Activated CD4-positive, alpha-beta T cell treated with anti-CD3 and anti-CD28 coated beads for 4 hours (primary cell): ENCODE measurements around the gene DCTN5.
A peak's percentile ranks its signal among the peaks of the same experiment; 100 is the strongest.

ENCODE experiments used
- DNase-seq, 2 donors: peaks; one replicate each; pipeline ENCODE4 v3.0.0-alpha.2; 2020

The DCTN5 gene

DNA sequence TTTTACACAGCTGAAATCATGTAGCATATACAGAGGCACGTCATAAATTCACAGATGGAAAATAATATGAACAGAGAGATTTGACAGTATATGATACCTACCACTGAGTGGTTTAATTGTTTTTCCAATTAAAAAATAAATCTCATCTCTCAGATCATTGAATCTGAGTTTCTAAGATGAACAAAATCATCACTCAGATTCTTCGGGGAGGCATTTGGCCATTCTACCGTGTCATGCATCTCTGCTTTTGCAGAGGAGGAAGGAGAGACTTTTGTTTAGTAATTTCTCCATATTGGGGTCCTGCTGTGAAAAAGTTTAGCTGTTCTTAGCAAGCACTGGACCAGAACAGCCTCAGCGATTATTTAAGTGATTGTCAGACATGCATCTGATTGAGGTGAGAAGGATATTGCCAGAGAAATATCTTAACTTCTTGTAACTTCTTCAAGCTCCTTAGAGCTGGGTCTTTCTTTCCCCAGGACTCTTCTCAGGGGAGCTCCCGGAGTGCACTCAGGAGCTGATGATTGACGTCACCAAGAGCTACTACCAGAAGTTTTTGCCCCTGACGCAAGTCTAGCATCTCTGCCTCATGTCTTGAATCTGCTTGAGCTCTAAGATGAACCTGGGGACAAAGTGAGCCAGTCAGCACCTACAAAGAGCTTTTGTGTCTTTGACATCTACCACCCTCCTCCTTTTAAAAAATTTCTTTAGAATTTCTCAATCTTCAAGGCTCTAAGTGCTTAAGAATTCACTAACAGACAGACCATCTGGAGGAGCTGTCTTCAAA, 25.5 kb downstream of the DCTN5 start:
- no peak for DNase-seq

DNA sequence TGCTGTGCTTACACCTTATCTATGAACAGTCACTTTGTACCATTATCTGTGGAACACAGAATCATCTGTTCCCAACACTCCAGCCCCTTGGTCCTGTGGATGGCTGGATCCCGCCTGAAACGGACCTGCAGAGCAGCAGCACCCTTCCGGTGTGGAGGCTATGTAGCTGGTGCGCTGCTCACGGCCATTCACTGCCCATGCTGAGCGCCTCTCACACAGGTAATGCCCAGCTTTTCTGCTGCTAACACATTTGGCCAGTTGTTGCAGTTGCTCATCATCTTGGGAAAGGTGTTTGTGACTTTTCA, 26.0 kb downstream of the DCTN5 start:
- DNase-seq, result no peak

DNA sequence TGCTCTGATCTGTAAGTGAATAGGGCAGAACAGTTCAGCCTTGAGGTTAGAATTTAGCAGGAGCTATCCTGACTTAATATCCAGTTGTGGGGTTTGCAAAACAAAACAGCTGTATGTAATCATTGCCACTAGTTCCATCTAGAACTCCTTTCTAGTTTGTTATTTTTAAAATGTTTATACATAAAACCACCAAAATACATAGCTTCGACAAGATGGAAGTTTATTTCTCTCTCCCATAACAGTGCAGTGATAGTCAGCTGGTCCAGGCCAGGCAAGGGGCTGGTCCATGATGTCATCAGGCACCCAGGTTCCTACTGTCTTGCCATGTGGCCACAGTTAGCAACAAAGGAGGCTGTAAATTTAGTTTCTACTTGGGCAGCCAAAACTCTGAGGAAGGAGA, 27.0 kb downstream of the DCTN5 start:
- DNase-seq, result no peak

DNA sequence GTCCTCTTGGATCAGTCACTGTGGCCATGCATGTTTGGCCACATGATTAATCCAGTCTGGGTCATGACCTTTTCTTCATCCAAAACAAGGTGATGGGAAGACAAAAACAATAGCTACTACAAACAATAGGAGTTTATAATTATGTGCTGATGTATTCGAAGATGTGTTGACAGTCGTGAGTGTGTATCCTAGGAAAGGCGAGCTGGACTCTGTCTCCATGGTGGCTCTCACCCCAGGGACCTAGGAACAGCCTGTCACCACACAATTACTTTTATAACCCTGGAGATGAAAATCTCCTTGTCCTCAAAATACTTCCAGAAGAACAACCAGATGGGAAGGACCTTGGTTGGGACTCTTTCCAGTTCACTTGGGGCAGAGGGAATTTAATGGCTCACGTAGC, 27.6 kb downstream of the DCTN5 start:
- no peak for DNase-seq

DNA sequence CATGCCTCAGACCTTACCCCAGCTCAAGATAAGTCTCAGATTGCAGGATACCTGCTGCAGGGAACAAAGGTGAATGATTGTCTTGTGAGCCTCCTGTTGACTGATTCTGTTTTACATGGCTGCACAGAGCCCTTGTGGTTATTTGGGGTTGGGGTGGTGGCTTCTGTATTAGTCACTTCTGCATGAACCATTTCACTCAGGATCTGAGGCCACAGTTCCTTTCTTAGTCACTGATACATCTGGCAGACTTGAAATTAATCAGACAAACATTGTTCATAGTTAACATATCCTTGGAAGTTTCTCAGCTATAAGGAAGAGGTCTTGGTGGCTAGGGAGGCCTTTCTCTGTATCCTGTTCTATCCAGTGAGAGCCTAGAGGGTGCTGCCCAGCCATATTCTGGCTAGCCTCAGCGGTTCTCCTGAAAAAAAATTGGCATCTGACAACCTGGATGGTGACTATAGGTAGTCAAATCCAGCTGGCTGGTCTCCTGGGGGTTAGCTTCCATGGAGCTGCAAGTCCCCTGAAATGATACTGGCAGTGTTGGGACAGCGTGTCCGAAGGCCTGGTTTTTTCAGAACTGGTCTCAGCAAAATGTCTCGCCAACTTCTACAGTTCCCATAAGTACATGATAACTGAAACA, 29.0 kb downstream of the DCTN5 start:
- peak in 1 of 2 donors; percentile 5 for DNase-seq

DNA sequence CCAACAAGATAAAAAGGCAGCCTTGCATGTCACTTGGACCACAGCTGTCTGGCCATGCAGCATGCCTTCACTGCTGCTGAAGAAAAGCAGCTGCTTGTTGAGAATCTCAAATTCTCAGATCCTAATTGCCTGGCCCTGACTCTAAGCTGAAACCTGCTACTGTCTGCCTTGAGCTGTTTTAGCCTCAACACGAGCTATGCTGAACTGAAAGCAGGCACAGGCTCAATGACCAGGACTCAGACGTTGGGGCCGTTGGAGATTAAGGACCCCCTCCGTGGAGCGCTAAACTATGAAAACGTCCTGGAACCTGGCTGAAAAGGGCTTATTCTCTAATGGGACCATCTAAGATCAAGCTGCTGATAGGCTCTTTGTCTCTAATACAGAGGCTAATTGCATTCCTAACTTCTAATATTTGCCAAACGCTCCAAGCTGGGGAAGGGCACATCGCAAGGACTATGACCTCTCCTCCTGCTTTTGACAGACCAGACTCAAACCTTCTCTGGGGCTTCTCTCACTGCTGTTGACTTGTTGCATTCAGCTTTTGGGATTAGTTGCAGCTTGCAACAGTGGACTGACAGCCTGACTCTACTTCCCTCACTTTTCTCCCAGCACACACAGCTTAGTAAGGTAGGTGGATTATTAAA, 32.8 kb downstream of the DCTN5 start:
- no peak for DNase-seq

- no peak for DNase-seq
These were observed 35.7 kb downstream of the DCTN5 start for GRCh38 chr16:23676924-23677480.

DNA sequence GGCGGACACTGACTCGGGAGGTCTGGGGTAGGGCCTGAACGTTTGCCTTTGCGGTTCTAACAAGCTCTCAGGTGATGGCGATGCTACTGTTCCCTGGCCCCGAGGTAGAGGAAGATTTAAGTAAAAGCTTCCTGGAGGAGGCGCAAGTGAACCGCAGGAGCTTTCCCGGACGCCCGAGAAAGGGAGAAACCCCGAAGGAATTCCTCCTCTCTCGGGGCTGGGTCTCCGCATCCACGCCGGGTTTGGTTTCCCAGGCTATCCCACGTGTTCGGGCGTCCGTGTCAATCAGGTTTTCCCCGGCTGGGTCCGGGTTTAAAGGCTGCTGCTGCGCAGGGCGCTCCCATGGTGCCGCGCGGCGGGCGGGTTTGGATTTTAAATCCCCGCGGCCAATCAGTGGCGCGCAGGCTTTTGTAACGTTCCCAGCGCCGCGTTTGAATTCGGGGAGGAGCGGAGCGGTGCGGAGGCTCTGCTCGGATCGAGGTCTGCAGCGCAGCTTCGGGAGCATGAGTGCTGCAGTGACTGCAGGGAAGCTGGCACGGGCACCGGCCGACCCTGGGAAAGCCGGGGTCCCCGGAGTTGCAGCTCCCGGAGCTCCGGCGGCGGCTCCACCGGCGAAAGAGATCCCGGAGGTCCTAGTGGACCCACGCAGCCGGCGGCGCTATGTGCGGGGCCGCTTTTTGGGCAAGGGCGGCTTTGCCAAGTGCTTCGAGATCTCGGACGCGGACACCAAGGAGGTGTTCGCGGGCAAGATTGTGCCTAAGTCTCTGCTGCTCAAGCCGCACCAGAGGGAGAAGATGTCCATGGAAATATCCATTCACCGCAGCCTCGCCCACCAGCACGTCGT, 37.4 kb downstream of the DCTN5 start, which contains the start of gene PLK1:
TSS of gene PLK1 (plus strand) at position 460 of the 844 bp plus-strand sequence. CDS start at position 504, 44 bp downstream.
- DNase-seq, result peak; percentile 57 to 63

GRCh38 chr16:23679274-23679985, 38.2 kb downstream of the DCTN5 start:
- DNase-seq, result no peak

GRCh38 chr16:23679986-23680336, 38.7 kb downstream of the DCTN5 start:
- no peak for DNase-seq

GRCh38 chr16:23682181-23682580, 40.9 kb downstream of the DCTN5 start:
- DNase-seq, result no peak

- DNase-seq, result no peak
These were observed 42.2 kb downstream of the DCTN5 start for GRCh38 chr16:23683487-23683886.

GRCh38 chr16:23687034-23687808, 46.0 kb downstream of the DCTN5 start:
- DNase-seq, result no peak

GRCh38 chr16:23689442-23690187, 48.3 kb downstream of the DCTN5 start:
- no peak for DNase-seq

DNA sequence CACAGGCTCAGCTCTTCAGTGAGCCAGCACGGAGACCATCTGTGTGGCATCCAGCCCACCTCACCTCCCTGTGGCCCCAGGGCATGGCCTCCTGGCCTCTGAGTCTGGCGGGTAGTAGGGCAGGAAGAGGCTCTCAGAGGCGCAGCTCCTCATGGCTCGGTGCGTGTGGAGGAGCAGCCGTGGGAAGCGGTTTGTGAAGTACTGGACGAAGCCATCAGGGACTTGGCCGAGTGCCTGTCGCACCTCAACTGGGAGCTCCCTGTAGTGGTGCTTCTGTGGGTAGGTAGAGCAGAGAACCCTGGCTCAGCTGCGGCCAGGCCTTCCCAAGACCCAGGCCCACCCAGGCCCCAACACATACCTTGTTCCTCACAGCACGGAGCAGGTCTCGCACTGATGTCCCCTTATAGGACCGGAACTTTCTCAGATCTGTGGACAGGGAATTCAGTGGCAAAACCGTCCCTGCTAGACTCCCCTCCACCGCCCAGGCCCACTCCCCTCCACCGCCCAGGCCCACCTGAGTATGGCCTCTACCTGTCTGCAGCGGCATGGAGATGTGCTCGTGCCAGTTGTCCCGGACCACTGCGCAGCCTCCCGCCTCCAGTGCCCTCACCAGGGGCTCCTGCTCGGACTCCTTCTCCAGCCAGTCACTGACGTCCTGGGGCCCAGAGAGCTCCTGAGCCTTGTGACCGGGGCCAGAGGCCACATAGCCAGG, 49.7 kb downstream of the DCTN5 start:
- no peak for DNase-seq

DNA sequence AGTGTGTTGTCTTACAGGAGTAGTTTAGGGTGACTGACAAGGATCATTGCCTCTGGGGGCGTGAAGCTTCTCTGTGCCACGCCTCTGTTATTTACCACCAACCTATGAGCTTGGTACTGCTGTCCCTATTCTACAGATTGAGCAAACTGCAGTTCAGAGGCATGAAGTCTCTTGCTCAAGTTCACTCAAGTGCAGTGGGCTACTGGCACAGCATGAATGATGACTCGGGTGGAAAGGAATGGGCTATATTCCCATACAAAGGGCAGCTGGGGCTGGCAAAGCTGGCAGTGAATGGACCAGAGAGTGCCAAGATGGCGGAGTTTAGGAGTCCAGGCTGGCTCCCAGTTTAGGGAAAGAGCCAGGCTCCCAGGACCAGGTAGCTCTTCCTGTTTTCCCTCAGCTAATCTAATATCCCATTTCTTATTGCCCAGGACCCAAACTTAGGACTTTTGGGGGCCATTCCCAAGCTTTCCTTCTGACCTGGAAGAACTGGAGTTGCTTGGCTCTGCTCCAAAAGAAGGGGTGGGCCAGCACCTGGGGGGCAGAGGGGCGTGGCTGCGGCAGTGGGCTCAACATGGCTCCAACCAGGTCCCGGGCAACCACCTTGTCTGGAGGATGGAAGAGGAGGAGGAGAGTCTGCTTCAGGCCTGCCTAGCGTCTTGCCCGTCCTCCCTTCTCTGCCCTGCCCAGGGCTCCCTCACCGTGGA, 50.4 kb downstream of the DCTN5 start:
- DNase-seq, result no peak

- DNase-seq, result no peak
These were observed 51.0 kb downstream of the DCTN5 start for GRCh38 chr16:23692190-23692837.

DNA sequence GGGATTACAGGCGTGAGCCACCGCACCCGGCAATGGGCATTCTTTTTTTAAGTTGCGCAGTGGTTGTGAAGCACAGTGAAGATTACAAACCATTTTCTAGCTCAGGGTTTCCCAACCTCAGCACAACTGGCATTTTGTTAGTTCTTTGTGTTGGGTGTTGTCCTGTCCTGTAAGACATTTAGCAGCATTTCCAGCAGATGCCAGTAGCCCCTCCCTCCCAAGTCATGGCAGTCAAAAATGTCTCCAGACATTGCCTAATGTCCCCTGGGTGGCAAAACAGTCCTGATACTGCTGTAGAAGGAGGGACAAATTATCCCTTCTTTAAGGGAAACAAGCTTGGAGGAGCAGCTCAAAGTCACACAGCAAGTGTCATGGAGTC, 53.0 kb downstream of the DCTN5 start:
- no peak for DNase-seq
